Heart left ventricle (tissue), 16 donors: ENCODE results near the gene ASIC3. TPM values are rescaled to one million over a fixed set of nuclear protein-coding genes. Genes with fewer than 3 reads are reported as not detected.

Experiments used
- ATAC-seq, 4 donors: fragments of 200-7000 bp; cut with Tn5 transposase; one replicate each; pipeline ENCODE4 v1.9.1; 2020 to 2022; ENCODE audit warnings: moderate library complexity in 4 of 4, mild to moderate bottlenecking in 3 of 4, moderate number of reproducible peaks in 1 of 4
- DNase-seq, 5 donors: peaks; one replicate each; pipeline ENCODE4 v3.0.0-alpha.2; 2020
- H3K27ac ChIP-seq, 12 donors: fragments of 200-600 bp; sonication (generic) in 4 of 12; one replicate each; pipeline versions ENCODE4 v1.5.0 to v1.8.0; 2016 to 2022; ENCODE audit warnings: mild to moderate bottlenecking in 2 of 12
- H3K27me3 ChIP-seq, 9 donors: fragments of 200-600 bp; sonication (generic) in 2 of 9; one replicate each; pipeline versions ENCODE4 v1.5.1 to v1.8.0; 2016 to 2022; ENCODE audit warnings: mild to moderate bottlenecking in 3 of 9
- H3K36me3 ChIP-seq, 9 donors: fragments of 200-600 bp; sonication (generic) in 2 of 9; one replicate each; pipeline versions ENCODE4 v1.5.0 to v1.8.0; 2018 to 2022; ENCODE audit warnings: mild to moderate bottlenecking in 2 of 9
- H3K4me1 ChIP-seq, 12 donors: fragments of 200-600 bp; sonication (generic) in 4 of 12; one replicate each; pipeline versions ENCODE4 v1.5.0 to v1.8.0; 2016 to 2022; ENCODE audit warnings: mild to moderate bottlenecking in 3 of 12
- H3K4me3 ChIP-seq, 12 donors: fragments of 200-600 bp; sonication (generic) in 4 of 12; one replicate each; pipeline versions ENCODE4 v1.5.0 to v1.8.0; 2017 to 2022; ENCODE audit warnings: mild to moderate bottlenecking in 9 of 12, moderate library complexity in 4 of 12
- H3K9me3 ChIP-seq, 12 donors: fragments of 200-600 bp; sonication (generic) in 4 of 12; one replicate each; pipeline versions ENCODE4 v1.5.0 to v1.8.0; 2016 to 2022; ENCODE audit warnings: mild to moderate bottlenecking in 1 of 12
- CTCF ChIP-seq, 12 donors: fragments of 200-600 bp; sonication (generic) in 4 of 12; IDR thresholded peaks; one replicate each; pipeline versions ENCODE4 v1.5.0 to v1.8.0; 2018 to 2022; ENCODE audit warnings: antibody characterized with exemption in 12 of 12, mild to moderate bottlenecking in 5 of 12
- POLR2A ChIP-seq, 2 donors: fragments of 450-650 bp; IDR thresholded peaks; one replicate each; pipeline ENCODE4 v1.6.1; 2017; ENCODE audit warnings: antibody characterized with exemption in 2 of 2, mild to moderate bottlenecking in 2 of 2, moderate library complexity in 2 of 2
- WGBS, 4 donors: extraction: QIAGEN DNeasy Blood & Tissue Kit in 2 of 4; methylation state at CpG; one replicate each; pipeline versions ENCODE4 v1.1.5 to v1.1.7; 2013 to 2018; 5-methylcytosine and 5-hydroxymethylcytosine counted together
- intact Hi-C, 10 donors: fragments of 100-400 bp; cut with DNase I; formaldehyde crosslinking; loops; one replicate each; pipeline versions ENCODE4 v1.11.1 to v1.14.2; 2022
- polyA plus RNA-seq, 2 donors: library from polyadenylated mRNA; stranded (reverse); fragments of 200-250 nt; gene quantifications; one replicate each; pipeline ENCODE4 v1.2.3, GENCODE V29; 2013
- total RNA-seq, 9 donors: library from RNA; depleted of rRNA in 2 of 9; stranded (reverse); fragments of >200 nt in 2 of 9; fragmentation: NEBNext Ultra II Directional in 3 of 9; extraction: Animal tissue kit (Norgen Biotek cat#: 25700) in 3 of 9; gene quantifications; one replicate each; pipeline versions ENCODE4 v1.1.0 to v1.2.4, GENCODE V29; 2016 to 2023
- donor health status: ischemic (EF 13 %, LVEDD 7.1; RV severe dilation, severe dysfunction).
- donor health status: healthy with polysubstance abuse.
- donor health status: DM: no; HTN: yes; CAD: no.
- donor health status: DM: no; HTN: no; CAD: no.
- donor health status: ischemic (EF 25% LVEDD 6.9; RV normal size, moderate dysfunction).
- donor health status: ischemic (EF 25% LVEDD 5.7; RV mildly dilated, moderate dysfunction).
- donor health status: healthy.
- donor health status: DM: yes; HTN: yes; CAD: no.
- donor health status: ischemic (EF 35%, LVEDD 5.7; RV mildly dilated, moderate dysfunction).
- donor health status: nonischemic (EF 11% LVEDD 7.7; RV severe dilation, severe dysfunction).
- donor health status: DM: yes; HTN: yes; CAD: no.
- donor health status: PGD.
- donor health status: ischemic (EF 29% LVEDD 5.4; RV normal size, mild dysfunction).
- donor health status: nonischemic (EF 23%, LVEDD 6.1; RV moderate dilation, normal function).

Gene ASIC3
- total and polyA plus RNA-seq, 11 donors = 2.7 to 12.9 (median 4.8) TPM

DNA sequence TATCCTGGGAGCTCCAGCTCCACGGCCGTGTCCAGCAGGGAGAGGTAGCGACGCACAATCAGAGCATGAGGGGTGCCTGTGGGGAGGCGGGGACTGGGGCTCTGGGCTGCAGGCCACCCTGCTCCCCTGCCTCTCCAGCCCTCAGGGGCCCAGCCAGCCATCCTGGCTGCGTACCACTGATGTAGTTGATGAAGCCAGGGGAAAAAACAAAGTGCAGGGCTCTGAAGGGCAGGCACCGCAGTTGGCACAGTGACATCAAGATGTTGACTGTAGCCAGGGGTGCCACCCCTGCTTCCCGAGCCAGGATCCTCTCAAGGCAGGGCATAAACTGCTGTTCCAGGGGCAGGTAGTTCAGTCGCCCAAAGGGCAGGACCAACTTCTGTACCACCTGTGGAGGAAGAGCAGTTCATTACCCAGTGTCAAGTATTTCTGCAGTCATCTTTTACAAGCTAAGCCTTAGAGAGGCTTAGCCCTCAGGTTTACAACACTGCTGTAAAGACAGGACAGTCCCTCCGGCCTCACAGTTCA is 29.4 kb downstream of the ASIC3 start:
- peaks cover 0 to 46% (median 38%) of the 10 kb centered on the region in 9 donors for H3K36me3 ChIP-seq
- H3K4me3 ChIP-seq = no peak overlapping the region
- 48 to 77% (median 63%) methylated on average over 7 to 10 of the region's 10 CpGs for WGBS, 4 donors
- DNase-seq = no peak
- peak overlapping the region in 8 of 12 donors; percentile 34 to 63 (median 48) for H3K27ac ChIP-seq
- no peaks in the 10 kb centered on the region for H3K27me3 ChIP-seq
- no peaks in the 10 kb centered on the region for H3K9me3 ChIP-seq
- no peak for TF ChIP-seq CTCF (IDR thresholded peaks at IDR 0.05)
- TF ChIP-seq POLR2A (IDR thresholded peaks at IDR 0.05) = no peak
- intact Hi-C loops = no loop called here
- no peak for ATAC-seq
- peaks cover 20 to 60% (median 46%) of the 10 kb centered on the region in 12 donors for H3K4me1 ChIP-seq

GRCh38 chr7:151078233-151079040 is 30.1 kb downstream of the ASIC3 start:
- 21 to 28% (median 25%) methylated on average over 18 to 22 of the region's 22 CpGs for WGBS, 4 donors
- Histone ChIP-seq H3K4me1 (peaks cover 20 to 63% (median 47%) of the 10 kb centered on the region in 12 donors), H3K27ac (peak overlapping the region in 8 of 12 donors; percentile 1 to 63 (median 48)), H3K9me3 (no peaks in the 10 kb centered on the region), H3K4me3 (peak overlapping the region in 2 of 12 donors; percentile 18 to 72), H3K27me3 (no peaks in the 10 kb centered on the region), H3K36me3 (peaks cover 0 to 40% (median 31%) of the 10 kb centered on the region in 9 donors)
- no peak for TF ChIP-seq CTCF (IDR thresholded peaks at IDR 0.05)
- no peak for TF ChIP-seq POLR2A (IDR thresholded peaks at IDR 0.05)
- no peak for DNase-seq
- intact Hi-C loops = loop anchor here in 1 of 10 donors (1.0 kb wide), 1 partner anchor 15 kb away; no protein-coding TSS in a partner anchor
- ATAC-seq = no peak

DNA sequence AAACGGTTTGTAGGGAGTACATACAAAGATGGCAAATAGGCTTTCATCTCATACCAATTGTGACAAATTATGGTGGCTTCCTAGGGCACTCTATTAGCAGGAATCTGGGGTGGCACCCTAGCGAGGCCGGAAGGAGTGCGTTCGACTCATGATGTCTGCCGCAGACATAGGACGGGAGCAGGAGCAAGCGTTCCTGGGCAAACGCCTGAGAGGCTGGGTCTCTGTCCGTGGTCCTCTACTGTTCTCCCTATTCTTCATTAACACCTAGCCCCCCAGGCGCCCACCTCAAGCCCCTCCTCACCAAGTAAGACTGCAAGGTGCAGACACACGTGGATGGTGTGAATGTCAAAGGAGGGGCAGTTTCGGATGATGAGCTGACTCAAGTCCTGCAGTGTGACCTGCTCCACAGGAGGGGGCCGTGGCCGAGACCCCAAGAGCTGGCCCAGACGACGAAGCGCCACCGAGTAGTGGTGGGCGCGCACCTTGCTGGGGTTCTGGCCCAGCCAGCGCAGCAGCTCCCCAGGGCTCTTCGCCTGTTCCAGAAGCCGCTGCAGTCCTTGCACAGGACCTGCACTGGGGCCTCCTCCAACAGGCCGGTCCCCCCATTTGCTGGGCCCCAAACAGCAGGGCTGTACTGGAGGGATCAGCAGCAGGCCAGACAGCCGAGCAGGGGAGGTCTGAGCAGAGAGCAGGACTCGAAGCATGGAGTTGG is 31.0 kb downstream of the ASIC3 start:
- intact Hi-C loops = loop anchor here in 1 of 10 donors (1.0 kb wide), 1 partner anchor 16 kb away; no protein-coding TSS in a partner anchor
- peak in 1 of 5 donors; percentile 51 for DNase-seq
- TF ChIP-seq POLR2A (IDR thresholded peaks at IDR 0.05) (no peak), CTCF (IDR thresholded peaks at IDR 0.05) (no peak)
- Histone ChIP-seq H3K36me3 (peaks cover 0 to 31% (median 22%) of the 10 kb centered on the region in 9 donors), H3K9me3 (no peaks in the 10 kb centered on the region), H3K4me1 (peaks cover 20 to 69% (median 53%) of the 10 kb centered on the region in 12 donors), H3K4me3 (peak overlapping the region in 11 of 12 donors; percentile 72 to 99 (median 94)), H3K27ac (peak overlapping the region in 5 of 12 donors; percentile 89 to 99 (median 96)), H3K27me3 (no peaks in the 10 kb centered on the region)
- WGBS, 4 donors = 75 to 81% (median 77%) methylated on average over 13 to 27 of the region's 27 CpGs
- no peak for ATAC-seq
